ENCODE results near the gene WIPF1. TPM values are rescaled to one million over a fixed set of nuclear protein-coding genes. Genes with fewer than 3 reads are reported as not detected.
A peak's percentile ranks its signal among the peaks of the same experiment; 100 is the strongest.

The WIPF1 gene
- total and polyA plus RNA-seq, 10 donors = 74.9 to 265 (median 175) TPM

- Histone ChIP-seq H3K4me3 (no peak overlapping the region), H3K36me3 (peaks cover 0 to 100% (median 25%) of the 10 kb centered on the region in 6 donors), H3K27ac (peak overlapping the region in 2 of 8 donors; percentile 9 to 32), H3K9me3 (no peaks in the 10 kb centered on the region), H3K4me1 (peaks cover 5 to 100% (median 73%) of the 10 kb centered on the region in 6 donors), H3K27me3 (replicated peaks in 1 of 7) (no peaks in the 10 kb centered on the region)
- no peak for DNase-seq
- 79 to 100% (median 87%) methylated on average over 2 of the region's 2 CpGs for WGBS, 5 donors
- intact Hi-C loops (cut with DNase I; ENCODE audit: low total_unique reads) = no loop called here
- no peak for TF ChIP-seq POLR2AphosphoS5 (IDR thresholded peaks at IDR 0.05)
- no peak for TF ChIP-seq CTCF (IDR thresholded peaks at IDR 0.05 in 8 of 11, conservative IDR thresholded peaks at IDR 0.05 in 3 of 11)
- TF ChIP-seq POLR2A (IDR thresholded peaks at IDR 0.05) = no peak
These were observed 25.6 kb upstream of the WIPF1 start for GRCh38 chr2:174623106-174623637.

DNA sequence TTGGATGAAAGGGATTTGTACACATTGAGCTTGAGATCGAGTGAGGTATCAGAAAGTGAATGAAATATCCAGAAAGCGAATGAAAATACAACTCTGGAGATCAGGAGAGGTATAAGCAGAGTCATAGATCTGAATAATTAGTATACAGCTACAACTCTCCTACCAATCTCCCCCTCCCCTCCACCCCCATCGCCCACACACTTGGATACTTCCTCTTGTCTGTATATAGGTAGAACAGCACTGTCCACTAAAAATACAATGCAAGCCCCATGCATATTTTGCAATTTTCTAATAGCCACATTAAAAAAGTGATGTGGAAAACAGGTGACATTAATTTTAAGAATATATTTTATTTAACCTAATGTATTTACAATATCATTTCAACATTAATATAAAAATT, 23.7 kb upstream of the WIPF1 start:
- TF ChIP-seq POLR2AphosphoS5 (IDR thresholded peaks at IDR 0.05) = no peak
- TF ChIP-seq POLR2A (IDR thresholded peaks at IDR 0.05) = no peak
- no peak for TF ChIP-seq CTCF (IDR thresholded peaks at IDR 0.05 in 8 of 11, conservative IDR thresholded peaks at IDR 0.05 in 3 of 11)
- no peak overlapping the region for H3K4me3 ChIP-seq
- no peaks in the 10 kb centered on the region for H3K9me3 ChIP-seq
- intact Hi-C loops (cut with DNase I; ENCODE audit: low total_unique reads) = no loop called here
- no peaks in the 10 kb centered on the region for H3K27me3 ChIP-seq (replicated peaks in 1 of 7)
- WGBS, 5 donors = 75 to 87% (median 84%) methylated on average over 3 of the region's 3 CpGs
- peaks cover 0 to 100% (median 23%) of the 10 kb centered on the region in 6 donors for H3K36me3 ChIP-seq
- peak overlapping the region in 1 of 8 donors; percentile 10 for H3K27ac ChIP-seq
- H3K4me1 ChIP-seq = peaks cover 23 to 100% (median 74%) of the 10 kb centered on the region in 6 donors
- DNase-seq = no peak

DNA sequence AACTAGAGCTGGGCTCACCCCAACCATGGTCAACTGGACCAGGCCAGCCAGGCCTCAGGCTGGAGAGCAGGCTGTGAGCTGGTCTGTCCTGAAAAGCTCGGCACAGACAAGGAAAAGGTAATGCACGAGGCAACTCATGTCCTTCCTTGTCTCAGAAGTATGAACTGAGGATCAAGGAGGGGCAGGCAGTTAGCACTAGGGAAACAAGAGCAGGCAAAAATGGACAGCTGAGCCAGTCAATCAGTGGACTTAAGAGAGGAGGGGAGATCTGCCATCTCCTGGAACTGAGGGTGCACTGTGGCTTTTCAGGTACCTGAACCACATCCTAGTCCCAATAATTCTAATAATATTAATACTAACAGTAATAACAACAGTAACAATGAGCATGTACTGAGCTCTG, 20.6 kb upstream of the WIPF1 start:
- peak; percentile 54 for DNase-seq
- Histone ChIP-seq H3K27me3 (replicated peaks in 1 of 7) (no peaks in the 10 kb centered on the region), H3K4me1 (peaks cover 40 to 100% (median 78%) of the 10 kb centered on the region in 6 donors), H3K4me3 (no peak overlapping the region), H3K36me3 (peaks cover 0 to 86% (median 9%) of the 10 kb centered on the region in 6 donors), H3K27ac (peak overlapping the region in 6 of 8 donors; percentile 30 to 70 (median 44)), H3K9me3 (no peaks in the 10 kb centered on the region)
- no peak for TF ChIP-seq POLR2A (IDR thresholded peaks at IDR 0.05)
- no peak for TF ChIP-seq CTCF (IDR thresholded peaks at IDR 0.05 in 8 of 11, conservative IDR thresholded peaks at IDR 0.05 in 3 of 11)
- TF ChIP-seq POLR2AphosphoS5 (IDR thresholded peaks at IDR 0.05) = no peak
- intact Hi-C loops (cut with DNase I; ENCODE audit: low total_unique reads) = no loop called here
- 57 to 78% (median 71%) methylated on average over 2 of the region's 2 CpGs for WGBS, 5 donors

GRCh38 chr2:174617718-174618117, 20.1 kb upstream of the WIPF1 start:
- Histone ChIP-seq H3K4me3 (no peak overlapping the region), H3K27me3 (replicated peaks in 1 of 7) (no peaks in the 10 kb centered on the region), H3K36me3 (peaks cover 0 to 82% (median 8%) of the 10 kb centered on the region in 6 donors), H3K4me1 (peaks cover 42 to 100% (median 81%) of the 10 kb centered on the region in 6 donors), H3K27ac (peak overlapping the region in 6 of 8 donors; percentile 30 to 70 (median 44)), H3K9me3 (no peaks in the 10 kb centered on the region)
- intact Hi-C loops (cut with DNase I; ENCODE audit: low total_unique reads) = no loop called here
- TF ChIP-seq POLR2AphosphoS5 (IDR thresholded peaks at IDR 0.05) (no peak), CTCF (IDR thresholded peaks at IDR 0.05 in 8 of 11, conservative IDR thresholded peaks at IDR 0.05 in 3 of 11) (no peak), POLR2A (IDR thresholded peaks at IDR 0.05) (no peak)
- no peak for DNase-seq
- WGBS, 5 donors = 34 to 42% (median 40%) methylated on average over 3 of the region's 3 CpGs
